SK-N-SH (cell line): ENCODE data around the gene ATM. TPM values are rescaled to one million over a fixed set of nuclear protein-coding genes. Genes with fewer than 3 reads are reported as not detected.

Source experiments
- CTCF ChIA-PET: fragments of 300-600, 350-600 bp; formaldehyde crosslinking; extraction: SDS; loops from one replicate; lab custom pipeline; 2021; lab: Yijun Ruan, JAX
- POLR2A ChIA-PET: fragments of 350-600 bp; sonication (Branson Sonifier 250); formaldehyde crosslinking; extraction: SDS; loops from one replicate; lab custom pipeline; 2020; ENCODE audit warnings: antibody characterized with exemption, inconsistent platforms; lab: Yijun Ruan, JAX
- DNase-seq: peaks from one replicate; pipeline ENCODE4 v3.0.0; 2012
- H2AFZ ChIP-seq: fragments of 200-600 bp; sonication (generic); 2 replicates; pipeline ENCODE4 v1.8.1; 2016; ENCODE audit warnings: antibody characterized with exemption, mild to moderate bottlenecking, low read depth
- H3F3A ChIP-seq: fragments of 200-600 bp; sonication (generic); replicated peaks from 2 replicates; pipeline ENCODE3; 2016; ENCODE audit warnings: antibody characterized with exemption, mild to moderate bottlenecking; ENCODE audit not compliant: insufficient read depth
- H3K27ac ChIP-seq, 2 experiments: fragments of 200-500 bp in 1 of 2; fragments of 200-600 bp in 1 of 2; sonication (Bioruptor generic) in 1 of 2; sonication (generic), shearing (Covaris generic) in 1 of 2; 2 replicates each; pipeline versions ENCODE4 v1.5.1 to v1.6.1; 2014 to 2016; ENCODE audit warnings: low read depth in 2 of 2, inconsistent platforms in 1 of 2, low read length in 1 of 2, mild to moderate bottlenecking in 1 of 2, mixed read lengths in 1 of 2
- H3K27me3 ChIP-seq: fragments of 200-600 bp; sonication (generic), shearing (Covaris generic); 2 replicates; pipeline ENCODE4 v1.6.1; 2016; ENCODE audit warnings: mixed run types; ENCODE audit not compliant: insufficient read depth
- H3K36me3 ChIP-seq, 2 experiments: fragments of 200-500 bp in 1 of 2; fragments of 200-600 bp in 1 of 2; sonication (Bioruptor generic) in 1 of 2; sonication (generic) in 1 of 2; replicated peaks in 1 of 2; 2 replicates each; pipeline versions ENCODE3 to v1.5.1; 2014 to 2016; ENCODE audit warnings: low read length in 1 of 2, mild to moderate bottlenecking in 1 of 2; ENCODE audit not compliant: insufficient read depth in 2 of 2, control insufficient read depth in 1 of 2
- H3K4me1 ChIP-seq, 2 experiments: fragments of 200-500 bp in 1 of 2; fragments of 200-600 bp in 1 of 2; sonication (Bioruptor generic) in 1 of 2; sonication (generic), shearing (Covaris generic) in 1 of 2; 2 replicates each; pipeline versions ENCODE4 v1.5.1 to v1.6.1; 2014 to 2016; ENCODE audit warnings: low read depth in 1 of 2, low read length in 1 of 2, mixed run types in 1 of 2; ENCODE audit not compliant: insufficient read depth in 2 of 2, control insufficient read depth in 1 of 2
- H3K4me2 ChIP-seq: fragments of 200-600 bp; sonication (generic), shearing (Covaris generic); 2 replicates; pipeline ENCODE4 v1.6.1; 2017; ENCODE audit warnings: mixed run types
- H3K4me3 ChIP-seq, 2 experiments: fragments of 200-500 bp in 1 of 2; fragments of 200-600 bp in 1 of 2; sonication (Bioruptor generic) in 1 of 2; sonication (generic), shearing (Covaris generic) in 1 of 2; 2 replicates each; pipeline versions ENCODE4 v1.5.1 to v1.8.1; 2014 to 2016; ENCODE audit warnings: low read depth in 2 of 2, inconsistent platforms in 1 of 2, low read length in 1 of 2, mild to moderate bottlenecking in 1 of 2, mixed read lengths in 1 of 2, moderate library complexity in 1 of 2
- H3K79me2 ChIP-seq: fragments of 200-600 bp; sonication (generic); 2 replicates; pipeline ENCODE4 v1.8.1; 2017; ENCODE audit warnings: mild to moderate bottlenecking; ENCODE audit not compliant: insufficient read depth
- H3K9ac ChIP-seq: fragments of 200-600 bp; sonication (generic); 2 replicates; pipeline ENCODE4 v1.6.1; 2017; ENCODE audit warnings: mixed run types
- H3K9me2 ChIP-seq: fragments of 200-600 bp; sonication (generic); 2 replicates; pipeline ENCODE4 v1.6.1; 2017; ENCODE audit warnings: mixed run types
- H3K9me3 ChIP-seq: fragments of 200-600 bp; sonication (generic); 2 replicates; pipeline ENCODE4 v1.6.1; 2017; ENCODE audit warnings: mixed run types, mild to moderate bottlenecking, moderate library complexity
- H4K20me1 ChIP-seq: fragments of 200-600 bp; sonication (generic); 2 replicates; pipeline ENCODE4 v1.6.1; 2017; ENCODE audit warnings: mild to moderate bottlenecking, mixed run types; ENCODE audit not compliant: insufficient read depth
- EP300 ChIP-seq, 2 experiments: IDR thresholded peaks; 2 replicates each; pipeline versions ENCODE4 v1.4.0 to v1.6.1; 2012; ENCODE audit warnings: borderline replicate concordance in 1 of 2, low read depth in 1 of 2, low read length in 1 of 2
- FOSL2 ChIP-seq: IDR thresholded peaks from 2 replicates; pipeline ENCODE4 v1.4.0; 2012; ENCODE audit warnings: low read depth, mild to moderate bottlenecking, moderate library complexity, borderline replicate concordance
- GABPA ChIP-seq: IDR thresholded peaks from 2 replicates; pipeline ENCODE4 v1.4.0; 2012; ENCODE audit warnings: low read depth, mild to moderate bottlenecking
- IRF3 ChIP-seq: fragments of 150-350 bp; IDR thresholded peaks from 2 replicates; pipeline ENCODE4 v1.6.1; 2016; ENCODE audit warnings: mild to moderate bottlenecking, low read depth, low read length
- JUND ChIP-seq: IDR thresholded peaks from 2 replicates; pipeline ENCODE4 v1.4.0; 2012
- MEF2A ChIP-seq: IDR thresholded peaks from 2 replicates; pipeline ENCODE4 v1.4.0; 2012; ENCODE audit warnings: low read depth, borderline replicate concordance
- NFIC ChIP-seq: IDR thresholded peaks from 2 replicates; pipeline ENCODE4 v1.4.0; 2012; ENCODE audit warnings: borderline replicate concordance
- POLR2AphosphoS5 ChIP-seq: IDR thresholded peaks from 2 replicates; pipeline ENCODE4 v1.6.1; 2012; ENCODE audit warnings: low read depth, low read length
- RCOR1 ChIP-seq: fragments of 150-350 bp; IDR thresholded peaks from 2 replicates; pipeline ENCODE4 v1.6.1; 2017; ENCODE audit warnings: antibody characterized with exemption, low read length
- REST ChIP-seq: IDR thresholded peaks from 2 replicates; pipeline ENCODE4 v1.6.1; 2012; ENCODE audit warnings: mild to moderate bottlenecking, low read depth, low read length, moderate library complexity
- RFX5 ChIP-seq: IDR thresholded peaks from 2 replicates; pipeline ENCODE4 v1.6.1; 2012; ENCODE audit warnings: mild to moderate bottlenecking, improper control_type of control experiment, low read length
- RXRA ChIP-seq: IDR thresholded peaks from 2 replicates; pipeline ENCODE4 v1.4.0; 2012; ENCODE audit warnings: low read depth, mild to moderate bottlenecking, borderline replicate concordance
- SIN3A ChIP-seq: IDR thresholded peaks from 2 replicates; pipeline ENCODE4 v1.6.1; 2012; ENCODE audit warnings: low read depth, mild to moderate bottlenecking, low read length, moderate library complexity, borderline replicate concordance
- TAF1 ChIP-seq: IDR thresholded peaks from 2 replicates; pipeline ENCODE4 v1.6.1; 2012; ENCODE audit warnings: low read depth, mild to moderate bottlenecking, low read length, moderate library complexity, borderline replicate concordance
- TCF12 ChIP-seq: IDR thresholded peaks from 2 replicates; pipeline ENCODE4 v1.4.0; 2012
- TEAD4 ChIP-seq: IDR thresholded peaks from 2 replicates; pipeline ENCODE4 v1.4.0; 2012; ENCODE audit warnings: mild to moderate bottlenecking, borderline replicate concordance; ENCODE audit not compliant: insufficient read depth
- WGBS: methylation state at CpG from one replicate; pipeline ENCODE4 v1.1.6; 2017; ENCODE audit warnings: low lambda C conversion rate; 5-methylcytosine and 5-hydroxymethylcytosine counted together
- polyA plus RNA-seq, 3 experiments: library from polyadenylated mRNA; depleted of rRNA; stranded (reverse); fragments of >200 nt; gene quantifications; 2 replicates each; pipeline ENCODE4 v1.2.3, GENCODE V29; 2012

Gene ATM
- polyA plus RNA-seq, 1 of the 3 experiments (the other 2 are of a cell fraction) = 14.1 TPM

DNA sequence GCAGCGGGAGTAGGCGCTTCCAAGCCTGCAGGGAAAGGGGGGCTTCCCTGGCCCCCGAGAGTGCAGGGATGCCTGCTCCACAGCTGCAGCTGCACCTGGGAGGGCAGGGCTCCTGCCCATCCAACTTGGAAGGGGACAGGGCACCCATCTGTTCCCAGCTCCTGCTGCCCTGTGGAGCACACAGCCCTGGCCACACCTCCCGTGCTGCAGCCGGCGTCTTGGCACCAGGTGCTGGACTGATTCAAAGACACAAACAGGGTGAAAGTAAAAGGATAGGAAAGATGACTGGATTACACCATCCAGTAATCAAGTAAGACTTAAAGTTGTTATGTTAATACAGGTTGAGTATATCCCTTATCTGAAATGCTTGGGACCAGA is 15.2 kb upstream of the ATM start (continued):
- TF ChIP-seq REST = no peak
- no peak for TF ChIP-seq RFX5
- no peak for TF ChIP-seq NFIC
- no peak for TF ChIP-seq POLR2AphosphoS5
- TF ChIP-seq JUND = no peak
- no peak for TF ChIP-seq TEAD4

GRCh38 chr11:108210441-108210840 is 12.4 kb upstream of the ATM start:
- ChIA-PET CTCF (no interaction called here), POLR2A (no interaction called here)
- 93% methylated on average over 1 of the region's 1 CpG for WGBS
- peaks cover 35 to 55% of the 10 kb centered on the region in 2 experiments for H3K36me3 ChIP-seq
- H3F3A ChIP-seq = no peaks in the 10 kb centered on the region
- H3K4me3 ChIP-seq = no peak overlapping the region
- no peak overlapping the region for H2AFZ ChIP-seq
- TF ChIP-seq SIN3A = no peak
- no peak for TF ChIP-seq IRF3
- TF ChIP-seq NFIC = no peak
- TF ChIP-seq TCF12 = no peak
- no peak for TF ChIP-seq EP300 (IDR thresholded peaks at IDR 0.05; ENCODE audit: borderline replicate concordance in 1 of 2, low read depth in 1 of 2, low read length in 1 of 2)
- TF ChIP-seq RXRA = no peak
- no peak for TF ChIP-seq RCOR1
- TF ChIP-seq RFX5 = no peak
- TF ChIP-seq GABPA = no peak
- no peak for TF ChIP-seq POLR2AphosphoS5
- TF ChIP-seq TEAD4 = no peak
- TF ChIP-seq MEF2A = no peak
- no peak for TF ChIP-seq FOSL2
- no peak for TF ChIP-seq TAF1
- no peak overlapping the region for H3K4me2 ChIP-seq
- H3K9ac ChIP-seq = no peak overlapping the region
- peaks cover 6% of the 10 kb centered on the region; the same call in 1 of the 2 replicates for H3K9me3 ChIP-seq
- H4K20me1 ChIP-seq = no peaks in the 10 kb centered on the region
- no peak overlapping the region for H3K27ac ChIP-seq
- no peaks in the 10 kb centered on the region for H3K27me3 ChIP-seq
- H3K4me1 ChIP-seq = no peaks in the 10 kb centered on the region
- no peak for DNase-seq
- H3K9me2 ChIP-seq = no peaks in the 10 kb centered on the region
- H3K79me2 ChIP-seq = peaks cover 93% of the 10 kb centered on the region
